Small intestine (tissue), 7 donors: ENCODE measurements around the gene DTHD1. TPM values are rescaled to one million over a fixed set of nuclear protein-coding genes. Genes with fewer than 3 reads are reported as not detected.
A peak's percentile ranks its signal among the peaks of the same experiment; 100 is the strongest.

Experiments
- DNase-seq, 2 donors: peaks; one replicate each; pipeline versions ENCODE4 v3.0.0 to v3.0.0-alpha.2; 2013
- FAIRE-seq: peaks from 2 replicates; lab custom pipeline; 2012; peaks lifted over from hg19 to GRCh38; lab: Jason Lieb, UNC
- H3K27ac ChIP-seq, 3 donors: one replicate each; pipeline ENCODE4 v1.5.1; 2013; ENCODE audit warnings: low read length in 2 of 3, mild to moderate bottlenecking in 2 of 3, control low read depth in 1 of 3, inconsistent platforms in 1 of 3, low read depth in 1 of 3, moderate library complexity in 1 of 3
- H3K27me3 ChIP-seq, 3 donors: one replicate each; pipeline ENCODE4 v1.6.1; 2013; ENCODE audit warnings: low read length in 3 of 3, inconsistent platforms in 1 of 3; ENCODE audit not compliant: control insufficient read depth in 3 of 3, insufficient read depth in 3 of 3
- H3K36me3 ChIP-seq, 3 donors: one replicate each; pipeline ENCODE4 v1.6.1; 2013; ENCODE audit warnings: low read length in 3 of 3, inconsistent platforms in 1 of 3, low read depth in 1 of 3, mild to moderate bottlenecking in 1 of 3, moderate library complexity in 1 of 3; ENCODE audit not compliant: control insufficient read depth in 3 of 3, insufficient read depth in 2 of 3
- H3K4me1 ChIP-seq, 3 donors: one replicate each; pipeline ENCODE4 v1.6.1; 2013; ENCODE audit warnings: low read length in 2 of 3, inconsistent platforms in 1 of 3, low read depth in 1 of 3, mild to moderate bottlenecking in 1 of 3, moderate library complexity in 1 of 3; ENCODE audit not compliant: control insufficient read depth in 3 of 3, insufficient read depth in 2 of 3
- H3K4me3 ChIP-seq, 3 donors: one replicate each; pipeline ENCODE4 v1.5.1; 2013; ENCODE audit warnings: low read length in 3 of 3, control low read depth in 1 of 3, inconsistent platforms in 1 of 3, low read depth in 1 of 3, mild to moderate bottlenecking in 1 of 3, moderate library complexity in 1 of 3
- H3K9me3 ChIP-seq, 2 donors: one replicate each; pipeline ENCODE4 v1.6.1; 2013; ENCODE audit warnings: low read depth in 1 of 2, low read length in 1 of 2; ENCODE audit not compliant: control insufficient read depth in 2 of 2, insufficient read depth in 1 of 2
- WGBS, 3 donors: extraction: QIAGEN DNeasy Blood & Tissue Kit; methylation state at CpG; one replicate each; pipeline ENCODE4 v1.1.7; 2013; 5-methylcytosine and 5-hydroxymethylcytosine counted together
- polyA plus RNA-seq, 4 donors: library from polyadenylated mRNA; stranded (reverse) in 3 of 4; unstranded in 1 of 4; fragments of 200-250 nt in 3 of 4; fragments of 120-200 nt in 1 of 4; gene quantifications; one replicate each; pipeline versions ENCODE4 v1.2.1 to v1.2.3, GENCODE V29; 2013
- donor health status: healthy with polysubstance abuse.
- donor health status: control.
- donor health status: control.
- donor health status: Bipolar disorder and iron deficiency.
- donor health status: healthy.

DTHD1 gene
- polyA plus RNA-seq, 4 donors: 0.01 to 0.27 (median 0.04) TPM; not detected in 1

DNA sequence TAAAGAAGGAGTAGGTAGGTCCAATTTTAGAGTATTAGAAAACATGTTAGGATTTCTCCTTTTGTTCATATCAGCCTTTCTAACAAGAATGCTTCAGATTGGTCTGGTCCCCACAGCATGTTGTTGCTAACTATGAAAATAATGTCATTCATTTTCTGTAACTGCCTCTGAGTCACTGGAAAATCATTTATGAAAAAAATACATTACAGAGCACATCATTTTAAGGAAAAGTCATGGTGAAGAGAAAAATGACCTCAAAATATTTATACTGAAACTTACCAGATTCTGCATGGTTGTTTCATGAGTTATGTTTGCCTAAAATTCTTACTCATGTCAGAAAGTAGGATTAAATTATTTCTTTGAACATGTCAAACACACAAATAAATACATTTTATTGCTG, 35.2 kb downstream of the DTHD1 start:
- Histone ChIP-seq H3K9me3 (no peaks in the 10 kb centered on the region), H3K27me3 (no peaks in the 10 kb centered on the region), H3K4me1 (no peaks in the 10 kb centered on the region), H3K36me3 (no peaks in the 10 kb centered on the region), H3K27ac (no peak overlapping the region), H3K4me3 (no peak overlapping the region)
- FAIRE-seq: no peak
- DNase-seq: no peak

DNA sequence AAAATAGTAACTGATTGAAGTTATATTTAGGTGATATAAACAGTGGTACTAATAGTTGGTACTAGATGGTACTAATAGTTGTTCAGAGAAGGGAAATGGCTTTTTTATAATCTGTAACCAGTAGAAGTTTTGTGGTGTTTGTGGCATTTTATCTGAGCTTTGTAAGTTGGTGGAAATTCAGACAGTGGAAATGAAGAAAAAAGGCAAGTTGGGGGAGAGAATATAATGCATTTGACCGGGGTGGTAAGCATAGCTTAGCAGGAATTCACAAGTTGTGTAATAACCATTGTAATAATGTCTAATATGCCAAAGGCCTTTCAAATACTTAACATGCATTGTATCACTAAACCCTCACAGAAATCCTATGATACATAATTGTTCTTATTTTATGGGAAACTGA, 36.3 kb downstream of the DTHD1 start:
- H3K9me3 ChIP-seq: no peaks in the 10 kb centered on the region
- no peaks in the 10 kb centered on the region for H3K4me1 ChIP-seq
- DNase-seq: no peak
- H3K27me3 ChIP-seq: no peaks in the 10 kb centered on the region
- H3K36me3 ChIP-seq: no peaks in the 10 kb centered on the region
- H3K4me3 ChIP-seq: no peak overlapping the region
- no peak for FAIRE-seq
- H3K27ac ChIP-seq: no peak overlapping the region
- 68 to 82% (median 71%) methylated on average over 1 of the region's 1 CpG for WGBS, 3 donors

DNA sequence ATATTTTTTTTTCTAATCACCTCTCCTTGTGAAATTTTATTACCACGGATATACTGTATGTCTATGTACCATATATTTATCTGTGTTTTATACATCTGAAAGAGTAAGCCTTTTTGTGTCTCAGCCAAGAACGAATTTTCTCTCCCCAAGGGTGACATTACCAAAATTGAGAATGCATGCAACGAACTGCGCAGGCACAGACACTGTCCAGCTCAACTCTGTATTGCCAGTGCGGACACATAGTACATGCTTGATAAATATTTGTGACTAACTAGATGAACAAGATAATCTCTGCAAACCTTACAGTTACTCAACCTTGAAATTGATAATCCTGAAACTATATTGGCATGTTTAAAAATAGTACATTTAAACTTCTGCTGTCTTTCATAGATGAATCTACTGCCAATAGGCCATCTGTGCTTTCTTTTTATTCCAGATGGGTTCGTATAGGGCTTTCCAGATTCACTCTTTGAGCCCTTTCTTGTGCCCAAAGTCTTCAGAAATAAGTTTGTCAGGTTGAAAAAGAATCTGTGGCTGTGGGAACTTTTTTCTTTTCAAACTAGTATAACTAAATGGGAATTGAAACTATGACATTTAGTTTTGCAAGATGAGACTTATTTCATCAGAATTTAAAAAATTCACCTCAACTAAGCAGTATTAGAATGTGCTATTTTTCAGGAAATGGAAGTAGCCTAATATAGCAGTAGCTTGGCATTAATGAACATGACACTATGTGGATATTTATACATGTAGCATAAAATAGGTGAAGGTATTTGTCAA, 38.9 kb downstream of the DTHD1 start:
- whole genome bisulfite sequencing, 3 donors: 71 to 81% (median 78%) methylated on average over 6 of the region's 6 CpGs

DNA sequence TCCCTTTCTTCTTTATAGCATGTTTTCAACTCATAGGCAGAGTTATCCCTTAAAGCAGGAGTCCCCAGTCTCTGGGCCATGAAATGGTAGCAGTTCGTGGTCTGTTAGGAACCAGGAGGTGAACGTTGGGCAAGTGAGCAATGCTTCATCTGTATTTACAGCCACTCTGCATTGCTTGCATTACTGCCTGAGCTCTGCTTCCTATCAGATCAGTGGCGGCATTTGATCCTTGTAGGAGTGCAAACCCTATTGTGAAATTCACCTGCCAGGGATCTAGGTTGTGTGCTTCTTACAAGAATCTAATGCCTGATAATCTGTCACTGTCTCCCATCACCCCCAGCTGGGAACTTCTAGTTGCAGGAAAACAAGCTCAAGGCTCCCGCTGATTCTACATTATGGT, 39.8 kb downstream of the DTHD1 start:
- Histone ChIP-seq H3K27me3 (no peaks in the 10 kb centered on the region), H3K4me1 (no peaks in the 10 kb centered on the region), H3K9me3 (no peaks in the 10 kb centered on the region), H3K36me3 (no peaks in the 10 kb centered on the region), H3K4me3 (no peak overlapping the region), H3K27ac (no peak overlapping the region)
- FAIRE-seq: no peak
- WGBS, 3 donors: 55 to 68% (median 63%) methylated on average over 4 of the region's 4 CpGs
- no peak for DNase-seq

More for the DNA sequence above, 38.9 kb downstream of the DTHD1 start:
- H3K27ac ChIP-seq: no peak overlapping the region
- H3K27me3 ChIP-seq: no peaks in the 10 kb centered on the region
- no peaks in the 10 kb centered on the region for H3K36me3 ChIP-seq
- no peak overlapping the region for H3K4me3 ChIP-seq
- FAIRE-seq (no peak), DNase-seq (no peak)
- H3K9me3 ChIP-seq: no peaks in the 10 kb centered on the region
- H3K4me1 ChIP-seq: no peaks in the 10 kb centered on the region

DNA sequence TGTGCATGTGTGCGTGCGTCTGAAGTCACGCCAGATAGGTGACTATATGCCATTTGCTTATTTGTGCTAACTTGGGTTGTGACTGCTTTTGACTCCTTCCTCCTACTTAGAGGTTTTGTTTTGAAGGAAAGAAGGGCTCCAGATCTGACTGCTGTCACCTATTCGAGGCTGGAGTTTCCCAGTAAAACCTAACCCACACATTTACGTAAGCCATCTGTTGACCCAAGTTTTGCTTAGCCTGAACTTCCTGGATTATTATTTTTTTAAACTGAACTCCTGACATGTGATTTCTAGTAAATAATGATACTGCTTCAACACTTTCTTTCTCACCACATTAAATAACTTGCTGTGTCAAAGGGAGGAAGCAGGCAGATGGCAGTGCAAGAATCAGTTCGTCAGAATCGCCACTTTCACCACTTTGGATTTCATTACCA, 41.5 kb downstream of the DTHD1 start:
- peak in 1 of 2 donors; percentile 21 for DNase-seq
- 54 to 77% (median 61%) methylated on average over 7 of the region's 7 CpGs for WGBS, 3 donors
- peak overlapping the region in 1 of 3 donors; percentile 41 for H3K27ac ChIP-seq

DNA sequence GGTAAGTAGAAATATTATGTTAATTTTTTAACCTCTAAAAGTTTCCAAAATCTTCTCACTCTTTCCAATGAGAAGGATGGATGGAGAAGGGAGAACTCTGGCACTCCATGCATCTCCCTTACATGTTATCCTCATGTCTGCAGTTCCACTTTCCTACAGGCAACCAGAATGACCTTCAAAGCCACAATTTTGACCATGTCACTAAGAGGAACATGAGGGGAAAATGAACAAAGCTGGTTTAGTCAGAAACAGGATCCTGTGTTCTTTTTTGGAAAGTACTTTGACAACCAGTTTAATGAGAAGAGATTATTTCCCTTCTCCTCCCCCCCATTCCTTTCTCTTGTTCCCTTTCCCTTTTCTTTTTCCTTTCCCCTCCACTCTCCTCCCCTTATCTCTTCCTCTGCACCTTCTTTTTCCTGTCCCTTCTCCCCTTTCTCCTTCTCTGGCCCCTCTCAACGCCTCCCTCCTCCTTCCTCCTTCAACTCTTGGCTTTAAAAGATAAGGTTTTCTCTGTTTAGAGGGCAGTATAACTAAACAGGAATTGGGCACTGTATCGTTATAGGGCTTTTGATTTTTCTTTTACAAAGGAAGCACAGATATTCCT, 42.5 kb downstream of the DTHD1 start:
- DNase-seq (no peak), FAIRE-seq (no peak)
- H3K4me1 ChIP-seq: no peaks in the 10 kb centered on the region
- no peaks in the 10 kb centered on the region for H3K27me3 ChIP-seq
- no peaks in the 10 kb centered on the region for H3K9me3 ChIP-seq
- no peak overlapping the region for H3K4me3 ChIP-seq
- 32 to 44% (median 41%) methylated on average over 2 of the region's 2 CpGs for WGBS, 3 donors
- no peak overlapping the region for H3K27ac ChIP-seq
- H3K36me3 ChIP-seq: no peaks in the 10 kb centered on the region

More for the DNA sequence above, 41.5 kb downstream of the DTHD1 start:
- no peaks in the 10 kb centered on the region for H3K4me1 ChIP-seq
- no peak for FAIRE-seq
- no peaks in the 10 kb centered on the region for H3K36me3 ChIP-seq
- H3K4me3 ChIP-seq: no peak overlapping the region
- no peaks in the 10 kb centered on the region for H3K9me3 ChIP-seq
- H3K27me3 ChIP-seq: no peaks in the 10 kb centered on the region

DNA sequence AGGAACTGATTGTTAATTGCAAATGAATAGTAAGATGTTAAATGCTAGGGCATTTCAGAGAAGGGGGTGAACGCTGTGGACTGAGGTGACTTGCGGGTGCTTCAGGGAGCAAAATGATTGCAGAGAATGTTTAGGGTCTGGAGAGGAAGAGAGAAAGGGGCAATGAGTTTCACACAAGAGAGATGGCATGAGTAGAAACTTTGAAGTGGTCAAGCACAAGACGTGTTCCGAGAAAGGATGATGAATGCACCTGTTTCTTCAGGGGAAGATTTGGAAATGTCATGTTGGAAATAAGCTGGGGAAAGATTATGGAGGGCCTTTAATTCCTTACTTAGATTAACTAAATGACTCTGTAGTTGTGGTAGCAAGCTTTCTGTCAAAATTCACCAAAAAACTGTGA, 43.4 kb downstream of the DTHD1 start:
- WGBS, 3 donors: 88 to 96% (median 89%) methylated on average over 4 of the region's 4 CpGs
- DNase-seq (no peak), FAIRE-seq (no peak)

DNA sequence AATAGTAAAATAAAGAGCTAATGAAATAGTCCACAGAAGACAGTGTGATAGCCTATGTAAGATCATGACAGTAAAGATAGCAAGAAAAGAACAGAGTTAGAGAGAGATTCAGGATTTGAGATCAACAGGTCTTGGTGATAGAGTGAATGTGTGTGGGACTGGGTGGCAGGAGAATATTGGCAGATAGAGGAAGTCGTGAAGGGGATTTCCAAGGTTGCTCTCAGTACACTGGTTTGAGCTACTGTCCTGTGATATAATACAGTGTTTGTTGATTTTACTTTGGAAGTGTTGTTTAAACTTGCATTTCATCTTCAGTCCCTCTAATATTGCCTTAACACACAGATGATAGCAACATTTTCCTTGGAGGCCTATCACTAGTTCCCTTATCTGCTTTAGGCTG, 44.1 kb downstream of the DTHD1 start:
- FAIRE-seq (no peak), DNase-seq (no peak)
- Histone ChIP-seq H3K4me3 (no peak overlapping the region), H3K9me3 (no peaks in the 10 kb centered on the region), H3K27me3 (no peaks in the 10 kb centered on the region), H3K27ac (no peak overlapping the region), H3K36me3 (no peaks in the 10 kb centered on the region), H3K4me1 (no peaks in the 10 kb centered on the region)
- 25 to 65% (median 53%) methylated on average over 1 of the region's 1 CpG for WGBS, 3 donors

More for the DNA sequence above, 43.4 kb downstream of the DTHD1 start:
- Histone ChIP-seq H3K9me3 (no peaks in the 10 kb centered on the region), H3K27me3 (no peaks in the 10 kb centered on the region), H3K36me3 (no peaks in the 10 kb centered on the region), H3K4me1 (no peaks in the 10 kb centered on the region), H3K4me3 (no peak overlapping the region), H3K27ac (no peak overlapping the region)
